ENCODE measurements around the gene BRD4. TPM values are rescaled to one million over a fixed set of nuclear protein-coding genes. Genes with fewer than 3 reads are reported as not detected.

Gene BRD4
- total RNA-seq, 2 experiments from 2014 or later: 106 to 126 TPM

DNA sequence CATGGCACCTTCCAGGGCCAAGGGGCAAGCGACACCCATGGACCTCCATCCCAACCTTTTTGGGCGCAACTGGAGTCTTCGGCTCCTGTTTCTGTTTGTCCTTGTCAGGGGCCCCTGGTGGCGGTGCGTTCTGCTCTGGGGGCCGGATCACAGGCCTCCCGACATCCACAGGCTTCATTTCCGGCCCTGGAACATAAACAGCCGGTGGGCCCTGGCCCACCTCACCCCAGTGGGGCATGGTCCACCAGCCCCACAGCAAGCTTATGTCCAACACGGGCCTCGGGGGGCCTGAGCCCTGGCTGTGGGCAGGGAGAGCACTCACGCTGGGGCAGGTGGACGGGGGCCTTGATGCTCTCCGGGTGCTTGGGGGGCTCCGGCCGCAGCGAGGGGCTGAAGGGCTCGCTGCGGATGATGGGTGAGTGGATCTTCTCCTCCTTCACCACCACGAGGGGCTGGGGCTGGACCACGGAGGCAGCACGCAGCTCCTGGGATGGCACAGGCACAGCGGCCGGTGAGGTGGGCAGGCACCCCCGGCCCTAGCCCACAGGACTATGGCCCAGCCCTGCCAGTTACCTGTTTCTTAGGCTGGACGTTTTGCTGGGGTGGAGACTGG lies 92.9 kb downstream of the BRD4 start:
- Mint-ChIP-seq H3K27me3 (peaks cover 2% of the 10 kb centered on the region), H3K4me1 (peaks cover 2% of the 10 kb centered on the region), H3K27ac (no peak overlapping the region), H3K36me3 (ENCODE audit: low read depth) (peaks cover 57% of the 10 kb centered on the region), H3K9me3 (ENCODE audit: low read depth) (no peaks in the 10 kb centered on the region), H3K4me3 (no peak overlapping the region)
- ATAC-seq (no peak), DNase-seq (no peak)
- ChIA-PET CTCF (no interaction called here), POLR2A (no interaction called here)
- intact Hi-C loops (cut with DNase I, micrococcal nuclease): no loop called here

GRCh38 chr19:15238639-15239155 lies 93.6 kb downstream of the BRD4 start:
- peaks cover 4% of the 10 kb centered on the region for H3K27me3 Mint-ChIP-seq

DNA sequence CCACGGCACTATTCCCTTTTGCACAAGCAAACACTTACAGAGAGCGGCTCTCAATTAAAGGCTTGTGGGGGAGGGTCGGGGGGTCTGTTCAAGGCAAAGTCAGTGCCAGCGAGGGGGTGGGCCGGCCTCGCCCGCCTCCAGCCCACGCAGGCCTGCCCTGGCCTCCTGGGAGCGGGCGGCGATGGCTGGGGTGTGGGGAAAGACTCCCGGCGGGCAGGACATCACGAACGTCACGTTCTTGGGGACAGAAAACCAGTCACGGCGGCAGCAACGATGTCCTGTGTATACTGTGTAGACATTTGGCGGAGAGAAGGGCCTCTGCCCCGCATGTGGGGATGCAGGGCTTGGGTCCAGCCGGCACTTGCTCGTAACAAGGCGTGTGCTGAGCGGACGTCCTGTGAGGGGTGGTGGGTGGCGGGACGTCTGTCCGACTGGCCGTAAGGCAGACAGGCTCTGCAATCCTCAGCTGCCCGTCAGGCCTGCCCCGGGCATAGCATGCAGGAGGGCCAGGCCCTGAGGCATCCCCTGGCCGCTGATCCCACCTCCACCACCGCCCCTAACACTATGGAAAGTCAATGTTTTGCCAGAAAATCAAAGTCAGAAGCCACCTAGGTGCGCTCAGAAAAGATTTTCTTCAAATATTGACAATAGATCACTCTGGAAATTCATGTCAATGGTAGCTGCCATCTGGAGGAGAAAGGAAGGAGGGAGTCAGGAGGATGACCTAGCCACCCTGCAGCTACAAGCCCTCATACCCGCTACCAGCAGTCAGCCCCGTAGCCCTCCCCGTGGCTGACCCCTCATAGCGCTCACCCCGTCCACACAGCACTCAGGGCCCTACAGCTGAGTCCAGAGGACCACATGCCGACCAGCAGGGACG lies 94.3 kb downstream of the BRD4 start:
- ATAC-seq (no peak), DNase-seq (no peak)
- Mint-ChIP-seq H3K36me3 (ENCODE audit: low read depth) (peaks cover 51% of the 10 kb centered on the region), H3K4me3 (no peak overlapping the region), H3K27ac (no peak overlapping the region), H3K27me3 (peaks cover 8% of the 10 kb centered on the region), H3K9me3 (ENCODE audit: low read depth) (no peaks in the 10 kb centered on the region), H3K4me1 (peaks cover 6% of the 10 kb centered on the region)
- ChIA-PET CTCF (no interaction called here), POLR2A (no interaction called here)
- intact Hi-C loops (cut with DNase I, micrococcal nuclease): no loop called here

More at GRCh38 chr19:15238639-15239155, 93.6 kb downstream of the BRD4 start:
- intact Hi-C loops (cut with DNase I, micrococcal nuclease): no loop called here
- DNase-seq (no peak), ATAC-seq (no peak)
- Mint-ChIP-seq H3K9me3 (ENCODE audit: low read depth) (no peaks in the 10 kb centered on the region), H3K4me1 (peaks cover 6% of the 10 kb centered on the region), H3K36me3 (ENCODE audit: low read depth) (peaks cover 56% of the 10 kb centered on the region), H3K4me3 (no peak overlapping the region), H3K27ac (no peak overlapping the region)
- CTCF ChIA-PET: no interaction called here
- POLR2A ChIA-PET: no interaction called here

GRCh38 chr19:15236886-15237285 lies 95.5 kb downstream of the BRD4 start:
- ATAC-seq (no peak), DNase-seq (no peak)
- intact Hi-C loops (cut with DNase I, micrococcal nuclease): no loop called here
- peaks cover 14% of the 10 kb centered on the region for H3K27me3 Mint-ChIP-seq
- H3K36me3 Mint-ChIP-seq (ENCODE audit: low read depth): peaks cover 45% of the 10 kb centered on the region
- H3K9me3 Mint-ChIP-seq (ENCODE audit: low read depth): no peaks in the 10 kb centered on the region
- POLR2A ChIA-PET: no interaction called here
- no peak overlapping the region for H3K27ac Mint-ChIP-seq
- no peak overlapping the region for H3K4me3 Mint-ChIP-seq
- peaks cover 11% of the 10 kb centered on the region for H3K4me1 Mint-ChIP-seq
- CTCF ChIA-PET: no interaction called here

- POLR2A ChIA-PET: no interaction called here
- intact Hi-C loops (cut with DNase I, micrococcal nuclease): no loop called here
- Mint-ChIP-seq H3K4me3 (no peak overlapping the region), H3K27me3 (peaks cover 21% of the 10 kb centered on the region), H3K27ac (no peak overlapping the region), H3K4me1 (peaks cover 11% of the 10 kb centered on the region), H3K36me3 (ENCODE audit: low read depth) (peaks cover 40% of the 10 kb centered on the region), H3K9me3 (ENCODE audit: low read depth) (no peaks in the 10 kb centered on the region)
- DNase-seq: no peak
- CTCF ChIA-PET: no interaction called here
- no peak for ATAC-seq
Measured at GRCh38 chr19:15235781-15236180, 96.6 kb downstream of the BRD4 start.

DNA sequence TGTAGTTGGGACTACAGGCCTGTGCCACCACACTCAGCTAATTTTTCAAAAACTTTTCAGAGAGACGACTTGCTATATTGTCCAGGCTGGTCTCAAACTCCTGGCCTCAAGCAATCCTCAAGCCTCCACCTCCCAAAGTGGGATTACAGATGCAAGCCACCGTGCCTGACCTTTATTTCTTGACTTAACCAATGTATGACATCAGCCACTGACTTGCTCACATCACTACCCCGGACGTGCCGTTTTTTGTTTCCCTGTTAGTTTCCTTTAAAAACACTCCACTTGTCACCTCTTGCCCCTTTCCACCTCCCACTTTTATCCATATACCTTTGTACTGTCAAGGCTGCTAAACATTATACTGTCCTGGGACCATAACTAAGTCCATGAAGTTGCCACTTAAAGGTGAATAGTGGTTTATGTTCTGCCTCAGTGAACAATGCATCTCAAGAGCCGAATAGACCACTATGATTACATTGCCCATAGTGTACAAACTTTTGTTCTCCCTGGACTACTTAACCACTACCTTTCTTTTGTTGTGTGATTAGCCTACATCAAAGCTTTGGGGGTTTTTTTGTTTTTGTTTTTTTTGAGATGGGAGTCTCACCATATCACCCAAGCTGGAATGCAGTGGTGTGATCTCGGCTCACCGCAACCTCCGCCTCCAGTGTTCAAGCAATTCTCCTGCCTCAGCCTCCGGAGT lies 97.8 kb downstream of the BRD4 start:
- intact Hi-C loops (cut with DNase I, micrococcal nuclease): loop anchor here in 1 of 2 experiments (5.0 kb wide), 1 partner anchor 57 kb away; no protein-coding TSS in a partner anchor
- ATAC-seq (no peak), DNase-seq (no peak)
- ChIA-PET CTCF (interaction anchor here (1.2 kb wide), 1 partner anchor 25 kb away, joined by 3 read pairs; no protein-coding TSS in a partner anchor), POLR2A (interaction anchor here (0.9 kb wide), 1 partner anchor 40 kb away, joined by 6 read pairs; no protein-coding TSS in a partner anchor)
- no peaks in the 10 kb centered on the region for H3K9me3 Mint-ChIP-seq (ENCODE audit: low read depth)
- H3K36me3 Mint-ChIP-seq (ENCODE audit: low read depth): peaks cover 33% of the 10 kb centered on the region
- H3K4me3 Mint-ChIP-seq: no peak overlapping the region
- H3K27ac Mint-ChIP-seq: no peak overlapping the region
- H3K27me3 Mint-ChIP-seq: peaks cover 22% of the 10 kb centered on the region
- peaks cover 11% of the 10 kb centered on the region for H3K4me1 Mint-ChIP-seq

- intact Hi-C loops (cut with DNase I, micrococcal nuclease): loop anchor here in 1 of 2 experiments (5.0 kb wide), 1 partner anchor 54 kb away; no protein-coding TSS in a partner anchor
- Mint-ChIP-seq H3K4me3 (no peak overlapping the region), H3K9me3 (ENCODE audit: low read depth) (no peaks in the 10 kb centered on the region), H3K36me3 (ENCODE audit: low read depth) (peaks cover 18% of the 10 kb centered on the region), H3K27me3 (peaks cover 22% of the 10 kb centered on the region), H3K4me1 (peaks cover 11% of the 10 kb centered on the region), H3K27ac (no peak overlapping the region)
- ATAC-seq (no peak), DNase-seq (no peak)
- ChIA-PET POLR2A (no interaction called here), CTCF (interaction anchor here (0.6 to 0.7 kb wide), 2 partner anchors 70 to 92 kb away, joined by 3 read pairs; no protein-coding TSS in a partner anchor)
Measured at GRCh38 chr19:15231271-15231670, 101.1 kb downstream of the BRD4 start.

- ATAC-seq (no peak), DNase-seq (no peak)
- no peak overlapping the region for H3K4me3 Mint-ChIP-seq
- peaks cover 28% of the 10 kb centered on the region for H3K27me3 Mint-ChIP-seq
- intact Hi-C loops (cut with DNase I, micrococcal nuclease): no loop called here
- peaks cover 1% of the 10 kb centered on the region for H3K36me3 Mint-ChIP-seq (ENCODE audit: low read depth)
- POLR2A ChIA-PET: no interaction called here
- CTCF ChIA-PET: no interaction called here
- no peaks in the 10 kb centered on the region for H3K9me3 Mint-ChIP-seq (ENCODE audit: low read depth)
- peaks cover 17% of the 10 kb centered on the region for H3K4me1 Mint-ChIP-seq
- no peak overlapping the region for H3K27ac Mint-ChIP-seq
Measured at GRCh38 chr19:15227261-15227660, 105.1 kb downstream of the BRD4 start.

GRCh38 chr19:15225760-15226159 lies 106.6 kb downstream of the BRD4 start:
- Mint-ChIP-seq H3K36me3 (ENCODE audit: low read depth) (no peaks in the 10 kb centered on the region), H3K27ac (no peak overlapping the region), H3K4me3 (no peak overlapping the region), H3K9me3 (ENCODE audit: low read depth) (no peaks in the 10 kb centered on the region), H3K4me1 (peaks cover 15% of the 10 kb centered on the region), H3K27me3 (peaks cover 19% of the 10 kb centered on the region)
- intact Hi-C loops (cut with DNase I, micrococcal nuclease): no loop called here
- ChIA-PET POLR2A (no interaction called here), CTCF (no interaction called here)
- DNase-seq (no peak), ATAC-seq (no peak)

- H3K36me3 Mint-ChIP-seq (ENCODE audit: low read depth): no peaks in the 10 kb centered on the region
- H3K9me3 Mint-ChIP-seq (ENCODE audit: low read depth): no peaks in the 10 kb centered on the region
- H3K4me1 Mint-ChIP-seq: peaks cover 15% of the 10 kb centered on the region
- peaks cover 18% of the 10 kb centered on the region for H3K27me3 Mint-ChIP-seq
- peak overlapping the region; percentile 71 for H3K4me3 Mint-ChIP-seq
- no peak for ATAC-seq
- POLR2A ChIA-PET: no interaction called here
- no peak for DNase-seq
- no peak overlapping the region for H3K27ac Mint-ChIP-seq
- intact Hi-C loops (cut with DNase I, micrococcal nuclease): loop anchor here in 1 of 2 experiments (1.0 to 5.0 kb wide), 3 partner anchors 99 to 888 kb away; partner anchors contain the start of gene RAB8A
- CTCF ChIA-PET: interaction anchor here (0.7 kb wide), 1 partner anchor 110 kb away, joined by 3 read pairs; no protein-coding TSS in a partner anchor
Measured at GRCh38 chr19:15223649-15224361, 108.5 kb downstream of the BRD4 start.

All from activated CD4-positive, alpha-beta T cell treated with anti-CD3 and anti-CD28 coated beads for 36 hours (primary cell).